ENCODE data around the gene ZNF197.

GRCh38 chr3:44643024-44643423, 18.2 kb downstream of the ZNF197 start:
- TF ChIP-seq, protein P1, sequence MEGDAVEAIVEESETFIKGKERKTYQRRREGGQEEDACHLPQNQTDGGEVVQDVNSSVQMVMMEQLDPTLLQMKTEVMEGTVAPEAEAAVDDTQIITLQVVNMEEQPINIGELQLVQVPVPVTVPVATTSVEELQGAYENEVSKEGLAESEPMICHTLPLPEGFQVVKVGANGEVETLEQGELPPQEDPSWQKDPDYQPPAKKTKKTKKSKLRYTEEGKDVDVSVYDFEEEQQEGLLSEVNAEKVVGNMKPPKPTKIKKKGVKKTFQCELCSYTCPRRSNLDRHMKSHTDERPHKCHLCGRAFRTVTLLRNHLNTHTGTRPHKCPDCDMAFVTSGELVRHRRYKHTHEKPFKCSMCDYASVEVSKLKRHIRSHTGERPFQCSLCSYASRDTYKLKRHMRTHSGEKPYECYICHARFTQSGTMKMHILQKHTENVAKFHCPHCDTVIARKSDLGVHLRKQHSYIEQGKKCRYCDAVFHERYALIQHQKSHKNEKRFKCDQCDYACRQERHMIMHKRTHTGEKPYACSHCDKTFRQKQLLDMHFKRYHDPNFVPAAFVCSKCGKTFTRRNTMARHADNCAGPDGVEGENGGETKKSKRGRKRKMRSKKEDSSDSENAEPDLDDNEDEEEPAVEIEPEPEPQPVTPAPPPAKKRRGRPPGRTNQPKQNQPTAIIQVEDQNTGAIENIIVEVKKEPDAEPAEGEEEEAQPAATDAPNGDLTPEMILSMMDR (conservative IDR thresholded peaks at IDR 0.05; ENCODE audit: low read length): no peak
- TF ChIP-seq EZH2phosphoT487 (IDR thresholded peaks at IDR 0.05; ENCODE audit: borderline replicate concordance): no peak

Measured in Loucy (cell line).